ENCODE measurements around the gene ZNF544. TPM values are rescaled to one million over a fixed set of nuclear protein-coding genes. Genes with fewer than 3 reads are reported as not detected.
A peak's percentile ranks its signal among the peaks of the same experiment; 100 is the strongest.
"Not testable (repeated sequence)": the region's sequence is repeated elsewhere in the genome, so short reads cannot be mapped to it uniquely, and the experiment has no call there.

The ZNF544 gene
- total RNA-seq, 4 donors from 2014 or later = 3.8 to 9.5 (median 6.0) TPM

GRCh38 chr19:58237324-58237723 lies 8.6 kb downstream of the ZNF544 start:
- H3K27ac ChIP-seq = no peak overlapping the region
- no peak overlapping the region for H3K4me3 ChIP-seq
- peaks cover under 1 to 26% (median 4%) of the 10 kb centered on the region in 3 donors for H3K9me3 ChIP-seq

GRCh38 chr19:58243351-58243750 lies 14.6 kb downstream of the ZNF544 start:
- in situ Hi-C loops (cut with MboI; ENCODE audit: low sequenced_read_pairs in 4 of 4) = no loop called here
- no peak for DNase-seq

More at GRCh38 chr19:58237324-58237723, 8.6 kb downstream of the ZNF544 start:
- DNase-seq = no peak
- intact Hi-C loops (cut with DNase I; ENCODE audit: low total_unique reads) (no loop called here), in situ Hi-C loops (cut with MboI; ENCODE audit: low sequenced_read_pairs in 4 of 4) (no loop called here)
- no peak for ATAC-seq
- H3K36me3 ChIP-seq = peaks cover 0 to 76% of the 10 kb centered on the region in 2 donors
- TF ChIP-seq POLR2A (IDR thresholded peaks at IDR 0.05) (no peak), CTCF (IDR thresholded peaks at IDR 0.05 in 4 of 5, conservative IDR thresholded peaks at IDR 0.05 in 1 of 5) (no peak)
- H3K27me3 ChIP-seq = no peaks in the 10 kb centered on the region
- H3K4me1 ChIP-seq = no peaks in the 10 kb centered on the region

GRCh38 chr19:58248886-58249285 lies 20.2 kb downstream of the ZNF544 start:
- Histone ChIP-seq H3K4me1 (no peaks in the 10 kb centered on the region), H3K27ac (no peak overlapping the region), H3K36me3 (peaks cover 13 to 99% of the 10 kb centered on the region in 2 donors), H3K9me3 (peaks cover 4 to 78% (median 50%) of the 10 kb centered on the region in 3 donors), H3K27me3 (no peaks in the 10 kb centered on the region), H3K4me3 (peak overlapping the region in 1 of 4 donors; percentile 2)
- intact Hi-C loops (cut with DNase I; ENCODE audit: low total_unique reads) (no loop called here), in situ Hi-C loops (cut with MboI; ENCODE audit: low sequenced_read_pairs in 4 of 4) (no loop called here)
- DNase-seq (no peak), ATAC-seq (no peak)
- TF ChIP-seq POLR2A (IDR thresholded peaks at IDR 0.05) = no peak

More at GRCh38 chr19:58243351-58243750, 14.6 kb downstream of the ZNF544 start:
- Histone ChIP-seq H3K27ac (no peak overlapping the region), H3K4me3 (no peak overlapping the region), H3K36me3 (peaks cover 9 to 81% of the 10 kb centered on the region in 2 donors), H3K27me3 (no peaks in the 10 kb centered on the region), H3K4me1 (no peaks in the 10 kb centered on the region), H3K9me3 (peaks cover 4 to 39% (median 31%) of the 10 kb centered on the region in 3 donors)
- TF ChIP-seq CTCF (IDR thresholded peaks at IDR 0.05 in 4 of 5, conservative IDR thresholded peaks at IDR 0.05 in 1 of 5) = no peak
- no peak for TF ChIP-seq POLR2A (IDR thresholded peaks at IDR 0.05)
- intact Hi-C loops (cut with DNase I; ENCODE audit: low total_unique reads) = no loop called here
- no peak for ATAC-seq

- H3K4me3 ChIP-seq = peak overlapping the region in 1 of 4 donors; percentile 12
- ATAC-seq = no peak
- DNase-seq = no peak
- in situ Hi-C loops (cut with MboI; ENCODE audit: low sequenced_read_pairs in 4 of 4) (no loop called here), intact Hi-C loops (cut with DNase I; ENCODE audit: low total_unique reads) (no loop called here)
- H3K9me3 ChIP-seq = peaks cover 4 to 85% (median 42%) of the 10 kb centered on the region in 3 donors
- no peaks in the 10 kb centered on the region for H3K4me1 ChIP-seq
- no peak overlapping the region for H3K27ac ChIP-seq
- no peaks in the 10 kb centered on the region for H3K27me3 ChIP-seq
- peaks cover 8 to 99% of the 10 kb centered on the region in 2 donors for H3K36me3 ChIP-seq
- TF ChIP-seq POLR2A (IDR thresholded peaks at IDR 0.05) = no peak
- no peak for TF ChIP-seq CTCF (IDR thresholded peaks at IDR 0.05 in 4 of 5, conservative IDR thresholded peaks at IDR 0.05 in 1 of 5)
Measured at GRCh38 chr19:58252102-58252685, 23.5 kb downstream of the ZNF544 start.

GRCh38 chr19:58258259-58258658 lies 29.5 kb downstream of the ZNF544 start:
- H3K4me3 ChIP-seq = peak overlapping the region in 1 of 4 donors; percentile 31
- intact Hi-C loops (cut with DNase I; ENCODE audit: low total_unique reads); H3K27ac ChIP-seq; in situ Hi-C loops (cut with MboI; ENCODE audit: low sequenced_read_pairs in 4 of 4); H3K27me3 ChIP-seq; H3K4me1 ChIP-seq; DNase-seq; ATAC-seq: not testable (repeated sequence)
- peaks cover 17 to 98% of the 10 kb centered on the region in 2 donors for H3K36me3 ChIP-seq
- peaks cover 43 to 89% (median 80%) of the 10 kb centered on the region in 3 donors for H3K9me3 ChIP-seq

Measured in gastrocnemius medialis (tissue), 4 donors.